Sigmoid colon (tissue), 4 donors: ENCODE measurements around the gene DYNLT2B.

ENCODE experiments used
- CTCF ChIP-seq, 4 experiments: fragments of 450-650 bp in 3 of 4; fragments of 200-600 bp in 1 of 4; IDR thresholded peaks; one replicate each; pipeline ENCODE4 v1.5.1; 2016 to 2019; ENCODE audit warnings: antibody characterized with exemption in 4 of 4, mild to moderate bottlenecking in 3 of 4, moderate library complexity in 2 of 4
- EP300 ChIP-seq, 4 donors: sonication (generic); formaldehyde crosslinking; IDR thresholded peaks; one replicate each; pipeline ENCODE4 v1.6.1; 2017; ENCODE audit warnings: antibody characterized with exemption in 4 of 4
- POLR2A ChIP-seq, 2 donors: fragments of 450-650 bp; IDR thresholded peaks; one replicate each; pipeline ENCODE4 v1.6.1; 2016; ENCODE audit warnings: antibody characterized with exemption in 2 of 2, mild to moderate bottlenecking in 2 of 2, moderate library complexity in 2 of 2

GRCh38 chr3:196281962-196282361 lies 36.1 kb downstream of the DYNLT2B start:
- TF ChIP-seq CTCF (IDR thresholded peaks at IDR 0.05), result no peak
- TF ChIP-seq EP300 (IDR thresholded peaks at IDR 0.05), result no peak
- TF ChIP-seq POLR2A (IDR thresholded peaks at IDR 0.05), result no peak
